ENCODE data around the gene MATN4.

The MATN4 gene

GRCh38 chr20:45340951-45341350, 32.9 kb upstream of the MATN4 start:
- no peak for DNase-seq (ENCODE audit: low read depth in 2 of 2)

GRCh38 chr20:45340236-45340847, 32.2 kb upstream of the MATN4 start:
- no peak for DNase-seq (ENCODE audit: low read depth in 2 of 2)

- DNase-seq (ENCODE audit: low read depth in 2 of 2), result no peak
These were observed 31.7 kb upstream of the MATN4 start for GRCh38 chr20:45339799-45340198.

- no peak for DNase-seq (ENCODE audit: low read depth in 2 of 2)
These were observed 31.0 kb upstream of the MATN4 start for GRCh38 chr20:45339084-45339483.

GRCh38 chr20:45338121-45339030, 30.3 kb upstream of the MATN4 start:
- no peak for DNase-seq (ENCODE audit: low read depth in 2 of 2)

- DNase-seq (ENCODE audit: low read depth in 2 of 2), result no peak
These were observed 29.4 kb upstream of the MATN4 start for GRCh38 chr20:45337367-45338120.

- no peak for DNase-seq (ENCODE audit: low read depth in 2 of 2)
These were observed 28.6 kb upstream of the MATN4 start for GRCh38 chr20:45336530-45337366.

GRCh38 chr20:45330476-45330875, 22.4 kb upstream of the MATN4 start:
- no peak for DNase-seq (ENCODE audit: low read depth in 2 of 2)

GRCh38 chr20:45329497-45330319, 21.6 kb upstream of the MATN4 start:
- DNase-seq (ENCODE audit: low read depth in 2 of 2), result no peak

GRCh38 chr20:45328451-45328850, 20.4 kb upstream of the MATN4 start:
- DNase-seq (ENCODE audit: low read depth in 2 of 2), result no peak

- DNase-seq (ENCODE audit: low read depth in 2 of 2), result no peak
These were observed 17.3 kb upstream of the MATN4 start for GRCh38 chr20:45325371-45325770.

GRCh38 chr20:45323731-45324130, 15.6 kb upstream of the MATN4 start:
- no peak for DNase-seq (ENCODE audit: low read depth in 2 of 2)

GRCh38 chr20:45322952-45323383, 14.9 kb upstream of the MATN4 start:
- no peak for DNase-seq (ENCODE audit: low read depth in 2 of 2)

GRCh38 chr20:45320948-45321595, 13.0 kb upstream of the MATN4 start:
- DNase-seq (ENCODE audit: low read depth in 2 of 2), result no peak

GRCh38 chr20:45318948-45319347, 10.8 kb upstream of the MATN4 start:
- DNase-seq (ENCODE audit: low read depth in 2 of 2), result no peak

GRCh38 chr20:45318386-45318939, 10.4 kb upstream of the MATN4 start:
- no peak for DNase-seq (ENCODE audit: low read depth in 2 of 2)

- no peak for DNase-seq (ENCODE audit: low read depth in 2 of 2)
These were observed 9.7 kb upstream of the MATN4 start for GRCh38 chr20:45317826-45318225.

- DNase-seq (ENCODE audit: low read depth in 2 of 2), result no peak
These were observed 8.3 kb upstream of the MATN4 start for GRCh38 chr20:45316150-45317080.

- DNase-seq (ENCODE audit: low read depth in 2 of 2), result no peak
These were observed 7.6 kb upstream of the MATN4 start for GRCh38 chr20:45315672-45316071.
